Measurements from ENCODE around the gene LTC4S. TPM values are rescaled to one million over a fixed set of nuclear protein-coding genes. Genes with fewer than 3 reads are reported as not detected.

The LTC4S gene
- polyA plus RNA-seq, 2 of the 4 experiments (the other 2 are of a cell fraction): not detected

GRCh38 chr5:179758955-179759354, 34.8 kb upstream of the LTC4S start:
- no peak overlapping the region for H3K27ac ChIP-seq
- DNase-seq (ENCODE audit: low read depth in 1 of 2, low spot score in 1 of 2) (no peak), ATAC-seq (no peak), FAIRE-seq (no peak)
- peaks cover 36% of the 10 kb centered on the region for H3K4me1 ChIP-seq
- POLR2A ChIA-PET: no interaction called here
- CTCF ChIA-PET: interaction anchor here (0.7 to 1.3 kb wide), 3 partner anchors 9 to 43 kb away, joined by 3 read pairs; partner anchors contain the start of gene MAML1
- WGBS (ENCODE audit: missing lambda C conversion rate): 97% methylated on average over 8 of the region's 8 CpGs
- H3K4me2 ChIP-seq: no peak overlapping the region
- TF ChIP-seq CHD4 (IDR thresholded peaks at IDR 0.05; ENCODE audit: borderline replicate concordance): no peak
- no peak for TF ChIP-seq HEYL (CRISPR knock-in tag; IDR thresholded peaks at IDR 0.05)
- no peak for TF ChIP-seq CBX2 (IDR thresholded peaks at IDR 0.05; ENCODE audit: borderline replicate concordance, low read depth)
- TF ChIP-seq CEBPB (IDR thresholded peaks at IDR 0.05): no peak
- TF ChIP-seq RFX5 (IDR thresholded peaks at IDR 0.05): no peak
- TF ChIP-seq POLR2AphosphoS2 (conservative IDR thresholded peaks at IDR 0.05; ENCODE audit: low read length): no peak
- no peak for TF ChIP-seq JUNB (IDR thresholded peaks at IDR 0.05)
- TF ChIP-seq PHF8 (IDR thresholded peaks at IDR 0.05; ENCODE audit: borderline replicate concordance, low read depth): no peak
- no peak for TF ChIP-seq REST (IDR thresholded peaks at IDR 0.05)
- TF ChIP-seq MAFK (IDR thresholded peaks at IDR 0.05; ENCODE audit: partially characterized antibody): no peak
- TF ChIP-seq E2F6 (IDR thresholded peaks at IDR 0.05; ENCODE audit: borderline replicate concordance, low read depth): no peak
- no peak for TF ChIP-seq GATA3 (IDR thresholded peaks at IDR 0.05; ENCODE audit: borderline replicate concordance)
- TF ChIP-seq BCL3 (IDR thresholded peaks at IDR 0.05): no peak
- no peak for TF ChIP-seq RNF2 (IDR thresholded peaks at IDR 0.05; ENCODE audit: borderline replicate concordance, low read depth)
- no peak for TF ChIP-seq FOSB (CRISPR knock-in tag; IDR thresholded peaks at IDR 0.05)
- no peak for TF ChIP-seq RAD21 (conservative IDR thresholded peaks at IDR 0.05 in 1 of 2, IDR thresholded peaks at IDR 0.05 in 1 of 2)
- H3K4me3 ChIP-seq: no peak overlapping the region
- no peaks in the 10 kb centered on the region for H3K9me3 ChIP-seq

- POLR2A ChIA-PET: no interaction called here
- ATAC-seq: no peak
Measured at GRCh38 chr5:179759581-179760551, 33.9 kb upstream of the LTC4S start.

More at GRCh38 chr5:179759581-179760551, 33.9 kb upstream of the LTC4S start:
- 91% methylated on average over 9 of the region's 9 CpGs for WGBS (ENCODE audit: missing lambda C conversion rate)
- H3K4me1 ChIP-seq: peaks cover 30% of the 10 kb centered on the region
- CTCF ChIA-PET: interaction anchor here (0.9 to 4.4 kb wide), 4 partner anchors 8 to 36 kb away, joined by 3 to 55 read pairs (median 4); partner anchors contain the start of gene LTC4S
- no peak overlapping the region for H3K4me2 ChIP-seq
- FAIRE-seq (no peak), DNase-seq (ENCODE audit: low read depth in 1 of 2, low spot score in 1 of 2) (no peak)
- H3K27ac ChIP-seq: no peak overlapping the region
- H3K4me3 ChIP-seq: no peak overlapping the region
- TF ChIP-seq JUN (IDR thresholded peaks at IDR 0.05) (no peak), ZNF302 (CRISPR knock-in tag; IDR thresholded peaks at IDR 0.05) (no peak), NPAS2 (CRISPR knock-in tag; IDR thresholded peaks at IDR 0.05; ENCODE audit: borderline replicate concordance) (no peak), BCL3 (IDR thresholded peaks at IDR 0.05) (no peak), REST (IDR thresholded peaks at IDR 0.05) (no peak), ZC3H11A (IDR thresholded peaks at IDR 0.05) (no peak)
- H3K9me3 ChIP-seq: no peaks in the 10 kb centered on the region
